ENCODE data around the gene DNASE1L2.

DNASE1L2 gene

DNA sequence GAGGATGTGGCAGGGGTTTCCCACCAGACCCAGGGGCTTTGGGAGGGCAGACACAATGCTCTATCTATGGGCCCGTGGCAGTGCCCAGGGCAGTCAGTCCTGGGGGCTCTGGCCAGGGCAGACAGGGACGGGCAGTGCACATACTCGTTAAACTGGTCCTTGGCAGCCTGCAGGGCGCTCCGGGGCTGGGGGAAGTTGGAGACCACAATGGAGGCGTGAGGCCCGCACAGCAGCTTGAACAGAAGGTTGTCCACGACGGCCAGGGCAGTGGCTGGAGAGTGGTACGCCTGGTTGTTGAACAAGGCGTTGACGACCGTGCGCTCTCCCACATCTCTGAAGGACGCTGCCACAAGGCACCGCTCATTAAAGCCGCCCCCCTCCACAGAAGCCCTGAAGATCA is 50.3 kb downstream of the DNASE1L2 start:
- no peak for DNase-seq (ENCODE audit: low read depth in 2 of 2)

DNA sequence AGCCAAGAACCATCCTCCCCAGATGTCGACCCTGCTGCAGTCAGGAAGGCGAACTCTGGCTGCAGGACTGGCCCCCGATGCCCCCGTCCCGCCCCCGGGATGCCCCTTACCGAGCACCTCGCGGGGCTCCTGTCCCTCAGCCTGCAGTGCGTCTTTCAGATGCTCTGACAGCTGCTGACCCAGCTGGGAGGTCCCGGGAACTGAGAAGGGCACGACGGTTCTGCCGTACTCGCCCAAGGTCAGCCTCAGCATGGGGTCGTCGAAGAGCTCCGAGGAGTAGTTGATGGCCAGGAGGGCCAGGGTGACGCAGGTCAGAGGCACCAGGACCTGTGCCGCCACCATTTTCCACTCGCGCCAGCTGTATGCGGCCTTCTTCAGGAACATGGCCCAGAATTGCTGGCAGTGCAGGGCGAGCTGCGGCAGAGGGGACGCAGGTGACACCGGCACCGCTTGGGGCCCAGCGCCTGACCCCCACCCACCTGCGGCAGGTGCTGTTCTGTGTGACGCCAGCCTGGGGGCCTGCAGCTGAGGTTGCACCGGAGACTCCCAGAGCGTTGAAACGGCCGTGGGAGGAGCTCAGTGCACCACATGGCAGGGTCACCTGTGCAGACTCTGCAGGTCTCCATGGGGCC is 51.8 kb downstream of the DNASE1L2 start:
- DNase-seq (ENCODE audit: low read depth in 2 of 2) = no peak
